ENCODE data around the gene MLH3. TPM values are rescaled to one million over a fixed set of nuclear protein-coding genes. Genes with fewer than 3 reads are reported as not detected.

MLH3 gene
- total and polyA plus RNA-seq, 2 of the 13 experiments (the other 11 are each of a cell fraction or from before 2014, with no cell fraction given): 14.4 to 24.8 TPM

DNA sequence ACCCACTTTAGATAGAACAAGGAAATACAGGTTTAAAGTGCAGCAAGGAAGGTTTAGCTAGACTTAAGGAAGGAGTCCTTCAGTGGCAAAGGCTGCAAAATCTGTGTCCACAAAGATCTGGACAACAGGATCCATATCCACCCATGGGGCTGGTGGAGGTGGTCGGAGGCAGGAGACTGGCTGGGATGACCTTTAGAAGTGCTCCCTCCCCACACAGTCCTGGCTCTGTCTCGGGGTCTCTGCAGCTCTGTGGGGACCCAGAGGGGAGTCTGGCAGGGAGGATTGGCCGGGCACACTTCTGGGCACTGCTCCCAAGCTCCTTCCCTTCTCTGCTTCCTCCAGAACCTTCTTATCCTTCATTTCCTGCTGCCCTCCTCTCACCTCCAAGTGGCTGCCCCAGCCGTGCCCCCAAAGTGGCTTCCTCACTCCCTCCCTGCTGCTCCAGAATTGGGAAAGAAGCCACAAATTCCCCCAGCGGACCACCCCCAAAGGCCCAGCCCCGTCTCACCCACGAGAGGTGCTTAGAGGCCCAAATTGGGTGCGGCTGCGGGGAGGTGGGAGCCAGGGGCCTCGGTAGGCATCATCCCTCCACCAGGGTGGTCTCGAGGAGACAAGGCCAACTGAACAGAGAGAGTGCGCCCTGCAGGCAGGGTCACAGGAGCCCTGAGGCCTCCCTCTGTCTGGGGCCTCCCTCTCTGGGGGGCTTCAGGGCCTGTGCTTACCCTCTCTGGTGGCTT lies 73.9 kb downstream of the MLH3 start:
- no peak for TF ChIP-seq ZNF350 (CRISPR knock-in tag; IDR thresholded peaks at IDR 0.05; ENCODE audit: borderline replicate concordance, low read depth)
- TF ChIP-seq MEIS2 (CRISPR knock-in tag; IDR thresholded peaks at IDR 0.05): no peak
- TF ChIP-seq HOXA9 (CRISPR knock-in tag; IDR thresholded peaks at IDR 0.05; ENCODE audit: borderline replicate concordance): no peak
- no peak for TF ChIP-seq HBP1 (CRISPR knock-in tag; IDR thresholded peaks at IDR 0.05; ENCODE audit: low read depth)
- no peak for TF ChIP-seq ZBTB21 (CRISPR knock-in tag; IDR thresholded peaks at IDR 0.05)
- H3K9ac ChIP-seq (ENCODE audit: insufficient read depth, low read depth, low read length): no peak overlapping the region
- ATAC-seq (no peak), FAIRE-seq (no peak), DNase-seq (ENCODE audit: low spot score) (no peak)
- no peaks in the 10 kb centered on the region for H3K79me2 ChIP-seq (ENCODE audit: insufficient read depth, low read length)
- intact Hi-C loops (cut with micrococcal nuclease; ENCODE audit: unreplicated experiment) (no loop called here), in situ Hi-C loops (cut with HindIII; ENCODE audit: extremely low pct_ligation_motif_present, low pct_unique_long_range_greater_than_20kb) (no loop called here)
- no TSS peak for BruUV-seq (replicated peaks)
- CTCF ChIA-PET (ENCODE audit: low intra/inter-chr PET ratio, low total read pairs): no interaction called here
- H3K4me2 ChIP-seq (ENCODE audit: low read depth, low read length): no peak overlapping the region
- H3K9me3 ChIP-seq (ENCODE audit: low read length): no peaks in the 10 kb centered on the region
- POLR2A ChIA-PET: interaction anchor here (0.7 to 1.2 kb wide), 2 partner anchors 26 kb away, joined by 3 read pairs; no protein-coding TSS in a partner anchor
- no peak overlapping the region for H2AFZ ChIP-seq (ENCODE audit: low read length)
- peaks cover 51% of the 10 kb centered on the region for H3K4me1 ChIP-seq (ENCODE audit: insufficient read depth, low read length)
- H3K4me3 ChIP-seq (replicated peaks in 1 of 3; ENCODE audit: insufficient read depth in 1 of 3, low read depth in 2 of 3, low read length in 3 of 3): no peak overlapping the region
- H3K27me3 ChIP-seq (ENCODE audit: control insufficient read depth in 1 of 2, insufficient read depth in 2 of 2, low read length in 2 of 2): peaks cover 0 to 48% of the 10 kb centered on the region in 2 experiments; a peak in 4 of 5 replicates
- H3K27ac ChIP-seq (ENCODE audit: extremely low read length, insufficient read depth, low read length): no peak overlapping the region
- WGBS (ENCODE audit: low lambda C conversion rate): 48% methylated on average over 8 of the region's 12 CpGs
- no peaks in the 10 kb centered on the region for H3K36me3 ChIP-seq (replicated peaks in 1 of 2; ENCODE audit: control insufficient read depth in 1 of 2, insufficient read depth in 2 of 2, low read length in 2 of 2)
- H4K20me1 ChIP-seq (ENCODE audit: insufficient read depth, low read length): no peaks in the 10 kb centered on the region

Data from HepG2 (cell line).